HepG2 (cell line): ENCODE results near the gene TSNAX. TPM values are rescaled to one million over a fixed set of nuclear protein-coding genes. Genes with fewer than 3 reads are reported as not detected.

Experiments
- ARID5B ChIP-seq: IDR thresholded peaks from 2 replicates; pipeline ENCODE4 v1.4.0; 2020; ENCODE audit warnings: mild to moderate bottlenecking, missing genetic modification reagents
- ETV6 ChIP-seq: sonication (generic); formaldehyde crosslinking; conservative IDR thresholded peaks from 2 replicates; pipeline ENCODE4 v1.4.0; 2020; ENCODE audit warnings: missing genetic modification reagents
- HNRNPL ChIP-seq: fragments of 200-400 bp; formaldehyde crosslinking; IDR thresholded peaks from 2 replicates; pipeline ENCODE4 v1.6.1; 2017; ENCODE audit warnings: mild to moderate bottlenecking, low read depth, low read length
- KAT2B ChIP-seq: fragments of 150-350 bp; IDR thresholded peaks from 2 replicates; pipeline ENCODE4 v1.6.1; 2014; ENCODE audit warnings: low read depth, low read length, borderline replicate concordance
- MNT ChIP-seq: fragments of 450-650 bp; IDR thresholded peaks from 2 replicates; pipeline ENCODE4 v1.6.1; 2016
- MZF1 ChIP-seq: sonication (generic); formaldehyde crosslinking; IDR thresholded peaks from 2 replicates; pipeline ENCODE4 v1.8.1; 2023; ENCODE audit warnings: mild to moderate bottlenecking, missing genetic modification reagents, borderline replicate concordance
- POGZ ChIP-seq: sonication (generic); formaldehyde crosslinking; IDR thresholded peaks from 2 replicates; pipeline ENCODE4 v1.4.0; 2020; ENCODE audit warnings: mild to moderate bottlenecking, missing genetic modification reagents
- REL ChIP-seq: sonication (generic); formaldehyde crosslinking; conservative IDR thresholded peaks from 2 replicates; pipeline ENCODE4 v1.8.0; 2022; ENCODE audit warnings: mild to moderate bottlenecking, missing genetic modification reagents, moderate library complexity
- RNF2 ChIP-seq: fragments of 450-650 bp; conservative IDR thresholded peaks from 2 replicates; pipeline ENCODE4 v1.6.1; 2016; ENCODE audit warnings: low read depth
- TCF12 ChIP-seq, 2 experiments: fragments of 450-650 bp in 1 of 2; sonication (generic) in 1 of 2; formaldehyde crosslinking in 1 of 2; IDR thresholded peaks; 2 replicates each; pipeline versions ENCODE4 v1.6.1 to v1.8.0; 2017 to 2022; ENCODE audit warnings: antibody characterized with exemption in 1 of 2, mild to moderate bottlenecking in 1 of 2, missing genetic modification reagents in 1 of 2, moderate library complexity in 1 of 2
- XBP1 ChIP-seq: sonication (generic); formaldehyde crosslinking; IDR thresholded peaks from 2 replicates; pipeline ENCODE4 v1.5.0; 2020; ENCODE audit warnings: missing genetic modification reagents
- YY1 ChIP-seq: IDR thresholded peaks from 2 replicates; pipeline ENCODE4 v1.6.1; 2011; ENCODE audit warnings: low read length, low read depth, moderate library complexity, mild to moderate bottlenecking; ENCODE audit not compliant: insufficient read depth, insufficient replicate concordance
- ZBTB20 ChIP-seq: sonication (generic); formaldehyde crosslinking; IDR thresholded peaks from 2 replicates; pipeline ENCODE4 v1.8.1; 2023; ENCODE audit warnings: missing genetic modification reagents, low read depth, mild to moderate bottlenecking, borderline replicate concordance
- ZFP37 ChIP-seq: sonication (generic); formaldehyde crosslinking; IDR thresholded peaks from 2 replicates; pipeline ENCODE4 v1.4.0; 2020; ENCODE audit warnings: missing genetic modification reagents, borderline replicate concordance
- ZNF101 ChIP-seq: sonication (generic); formaldehyde crosslinking; IDR thresholded peaks from 2 replicates; pipeline ENCODE4 v1.4.0; 2020; ENCODE audit warnings: mild to moderate bottlenecking, low read depth, missing genetic modification reagents, borderline replicate concordance
- ZNF12 ChIP-seq: sonication (generic); formaldehyde crosslinking; IDR thresholded peaks from 2 replicates; pipeline ENCODE4 v1.5.0; 2020; ENCODE audit warnings: missing genetic modification reagents
- ZNF430 ChIP-seq: sonication (generic); formaldehyde crosslinking; IDR thresholded peaks from 2 replicates; pipeline ENCODE4 v1.9.0; 2021; ENCODE audit warnings: mild to moderate bottlenecking, missing genetic modification reagents
- ZNF432 ChIP-seq: sonication (generic); formaldehyde crosslinking; IDR thresholded peaks from 2 replicates; pipeline ENCODE4 v1.5.0; 2020; ENCODE audit warnings: missing genetic modification reagents, mild to moderate bottlenecking, borderline replicate concordance
- ZNF530 ChIP-seq: sonication (generic); formaldehyde crosslinking; IDR thresholded peaks from 2 replicates; pipeline ENCODE4 v1.5.0; 2020; ENCODE audit warnings: low read depth, mild to moderate bottlenecking, missing genetic modification reagents
- ZNF546 ChIP-seq: sonication (generic); formaldehyde crosslinking; conservative IDR thresholded peaks from 2 replicates; pipeline ENCODE4 v1.8.1; 2023; ENCODE audit warnings: mild to moderate bottlenecking, missing genetic modification reagents
- ZNF557 ChIP-seq: sonication (generic); formaldehyde crosslinking; IDR thresholded peaks from 2 replicates; pipeline ENCODE4 v1.4.0; 2020; ENCODE audit warnings: missing genetic modification reagents
- ZNF749 ChIP-seq: sonication (generic); formaldehyde crosslinking; IDR thresholded peaks from 2 replicates; pipeline ENCODE4 v1.8.0; 2022; ENCODE audit warnings: mild to moderate bottlenecking, missing genetic modification reagents, moderate library complexity, borderline replicate concordance
- ZNF879 ChIP-seq: sonication (generic); formaldehyde crosslinking; IDR thresholded peaks from 2 replicates; pipeline ENCODE4 v1.8.1; 2023; ENCODE audit warnings: missing genetic modification reagents
- polyA plus RNA-seq, 8 experiments: library from polyadenylated mRNA; depleted of rRNA in 3 of 8; stranded (reverse) in 7 of 8; unstranded in 1 of 8; fragments of >200 nt; fragmentation: Illumina TruSeq in 4 of 8; extraction: Trizol in 4 of 8; gene quantifications; 2 replicates each; pipeline versions ENCODE4 v1.2.1 to v1.2.3, GENCODE V29; 2011 to 2016; ENCODE audit warnings: low read depth in 4 of 8, missing spikeins in 1 of 8, mixed read lengths in 1 of 8; ENCODE audit not compliant: insufficient read depth in 1 of 8
- total RNA-seq, 5 experiments: library from RNA; depleted of rRNA; stranded (reverse); fragments of >200 nt; fragmentation: Illumina TruSeq; extraction: Trizol; gene quantifications; 2 replicates each; pipeline ENCODE4 v1.2.3, GENCODE V29; 2016; ENCODE audit warnings: low read depth in 1 of 5

TSNAX gene
- total and polyA plus RNA-seq, 2 of the 13 experiments (the other 11 are each of a cell fraction or from before 2014, with no cell fraction given): 13.2 to 46.2 TPM

- TF ChIP-seq ZNF879 (no peak), MNT (peak; percentile 67), ZNF430 (CRISPR knock-in tag) (peak; percentile 75; the same call in 1 of the 2 replicates), REL (CRISPR knock-in tag) (no peak), HNRNPL (no peak), ZNF101 (no peak), TCF12 (IDR thresholded peaks at IDR 0.05) (no peak), TCF12 (CRISPR knock-in tag; IDR thresholded peaks at IDR 0.05) (0 out of 2 replicates have a peak, but pooled peaks have one; percentile 62), ETV6 (CRISPR knock-in tag) (no peak), ZBTB20 (peak; percentile 89; the same call in 1 of the 2 replicates), ZNF432 (no peak), ZNF557 (CRISPR knock-in tag) (no peak), MZF1 (CRISPR knock-in tag) (no peak; the same call in 1 of the 2 replicates), ZNF749 (CRISPR knock-in tag) (no peak; the same call in 1 of the 2 replicates), XBP1 (CRISPR knock-in tag) (no peak), YY1 (no peak), ZNF530 (no peak), ARID5B (CRISPR knock-in tag) (peak; percentile 50), ZNF12 (CRISPR knock-in tag) (no peak; the same call in 1 of the 2 replicates), RNF2 (peak; percentile 82), KAT2B (no peak), ZNF546 (CRISPR knock-in tag) (no peak), POGZ (CRISPR knock-in tag) (peak; percentile 69; the same call in 1 of the 2 replicates), ZFP37 (0 out of 2 replicates have a peak, but pooled peaks have one; percentile 45)
Measured at GRCh38 chr1:231528172-231529029, at the start of gene TSNAX (continued).
